GM18520 (cell line): Measurements from ENCODE around the gene LHX4.
"Not testable (repeated sequence)": the region's sequence is repeated elsewhere in the genome, so short reads cannot be mapped to it uniquely, and the experiment has no call there.

Source experiments
- ATAC-seq: cut with Tn5 transposase; IDR thresholded peaks from one replicate; pipeline ENCODE4 v1.9.1; 2021; ENCODE audit not compliant: unreplicated experiment

The LHX4 gene

DNA sequence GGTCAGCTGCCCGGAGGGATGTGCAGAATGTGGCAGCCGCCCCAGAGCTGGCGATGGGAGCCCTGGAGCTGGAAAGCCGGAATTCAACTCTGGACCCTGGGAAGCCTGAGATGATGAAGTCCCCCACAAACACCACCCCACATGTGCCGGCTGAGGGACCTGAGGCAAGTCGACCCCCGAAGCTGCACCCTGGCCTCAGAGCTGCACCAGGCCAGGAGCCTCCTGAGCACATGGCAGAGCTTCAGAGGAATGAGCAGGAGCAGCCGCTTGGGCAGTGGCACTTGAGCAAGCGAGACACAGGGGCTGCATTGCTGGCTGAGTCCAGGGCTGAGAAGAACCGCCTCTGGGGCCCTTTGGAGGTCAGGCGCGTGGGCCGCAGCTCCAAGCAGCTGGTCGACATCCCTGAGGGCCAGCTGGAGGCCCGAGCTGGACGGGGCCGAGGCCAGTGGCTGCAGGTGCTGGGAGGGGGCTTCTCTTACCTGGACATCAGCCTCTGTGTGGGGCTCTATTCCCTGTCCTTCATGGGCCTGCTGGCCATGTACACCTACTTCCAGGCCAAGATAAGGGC, 33.5 kb upstream of the LHX4 start:
- no peak for ATAC-seq

GRCh38 chr1:180197231-180197630, 32.8 kb upstream of the LHX4 start:
- no peak for ATAC-seq

DNA sequence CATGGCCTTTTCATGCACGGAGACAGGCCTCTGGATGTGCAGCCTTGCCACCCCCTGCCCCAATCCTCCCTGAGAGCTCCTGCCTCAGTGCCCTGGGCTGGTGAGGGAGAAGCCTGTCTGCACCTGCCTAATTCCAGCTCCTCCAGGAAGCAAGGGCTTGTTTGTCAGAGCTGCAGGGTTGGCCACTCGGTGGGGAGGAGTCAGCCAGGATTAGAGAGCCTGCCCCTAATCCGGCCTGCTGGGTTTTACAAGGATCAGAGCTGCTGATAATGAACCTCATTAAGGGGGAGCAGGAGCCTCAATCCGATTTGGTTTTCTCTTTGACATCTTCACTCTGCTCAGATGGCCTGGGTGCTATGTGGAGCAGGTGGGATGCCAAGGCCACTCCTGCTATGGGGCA, 31.9 kb upstream of the LHX4 start:
- ATAC-seq = no peak

GRCh38 chr1:180198611-180199010, 31.5 kb upstream of the LHX4 start:
- no peak for ATAC-seq

DNA sequence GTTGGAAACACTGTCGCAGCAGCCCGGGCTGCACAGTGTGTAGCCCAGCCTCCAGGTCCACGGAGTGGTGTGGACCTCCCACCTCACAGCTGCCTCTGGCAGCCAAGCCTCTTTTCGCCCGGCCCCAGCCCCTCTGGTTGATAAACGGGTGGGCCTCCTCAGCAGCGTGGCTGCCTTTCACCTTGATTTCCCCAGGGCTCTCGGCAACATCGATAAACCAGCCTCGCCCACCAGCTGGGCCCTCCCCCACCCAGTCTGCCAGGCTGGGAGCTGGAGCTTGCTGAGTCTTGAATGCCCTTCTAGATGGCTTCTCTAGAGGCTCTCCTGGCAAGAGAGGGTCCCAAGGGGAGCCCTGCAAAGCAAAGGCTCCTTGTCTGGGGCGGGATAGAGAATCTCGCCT, 31.0 kb upstream of the LHX4 start:
- no peak for ATAC-seq

GRCh38 chr1:180201451-180202200, 28.4 kb upstream of the LHX4 start:
- no peak for ATAC-seq

- not testable (repeated sequence) for ATAC-seq
Measured at GRCh38 chr1:180202588-180202987, 27.5 kb upstream of the LHX4 start.

- ATAC-seq = no peak
Measured at GRCh38 chr1:180204231-180204630, 25.8 kb upstream of the LHX4 start.

DNA sequence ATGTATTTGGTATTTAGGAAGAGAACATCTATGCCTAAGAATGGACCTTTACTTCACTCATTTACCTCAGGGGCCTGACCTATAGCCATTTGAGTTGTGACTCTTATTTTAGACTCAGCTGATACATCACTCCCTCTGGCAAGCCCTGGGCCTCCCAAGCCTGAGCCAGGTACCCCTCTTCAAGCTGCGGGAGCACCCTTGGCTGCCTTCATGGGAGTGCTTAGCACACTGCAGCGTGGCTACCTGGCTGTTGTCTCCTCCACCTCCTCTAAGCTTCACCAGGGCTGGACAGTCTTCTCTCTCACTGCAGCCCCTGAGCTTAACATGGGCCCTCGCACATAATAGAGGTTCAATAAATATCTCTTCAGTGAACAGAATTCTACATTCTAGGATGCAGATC, 23.5 kb upstream of the LHX4 start:
- no peak for ATAC-seq

GRCh38 chr1:180208264-180208663, 21.8 kb upstream of the LHX4 start:
- ATAC-seq = no peak

DNA sequence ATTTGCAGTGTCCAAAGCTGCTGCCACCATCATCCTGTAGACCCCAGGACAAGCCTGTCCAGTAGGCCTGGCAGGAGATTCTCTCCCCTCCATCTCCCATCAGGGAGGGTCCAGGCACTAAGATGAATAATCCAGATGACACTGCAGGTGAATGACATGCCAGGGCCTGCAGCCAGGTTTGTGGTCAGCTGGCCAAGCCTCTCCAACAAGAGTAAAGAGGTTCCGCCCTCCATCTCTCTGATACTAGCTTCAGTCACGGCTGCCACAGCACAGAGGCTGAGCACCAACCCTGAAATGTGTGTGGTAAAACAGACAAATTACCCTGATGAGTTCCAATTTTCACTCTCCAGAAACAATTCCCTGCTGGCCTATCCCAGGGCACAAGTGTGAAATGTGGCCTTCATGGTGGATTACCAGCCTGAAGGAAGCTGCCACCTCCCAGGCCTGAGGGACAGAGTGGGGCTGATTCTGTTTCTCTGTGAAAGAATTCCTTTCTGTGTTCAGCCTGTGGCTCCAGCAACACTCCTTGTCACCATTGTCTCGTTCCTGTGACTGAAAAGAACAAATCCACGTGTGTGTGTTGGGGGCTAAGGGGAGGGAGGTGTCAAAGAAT, 19.9 kb upstream of the LHX4 start:
- ATAC-seq = no peak

DNA sequence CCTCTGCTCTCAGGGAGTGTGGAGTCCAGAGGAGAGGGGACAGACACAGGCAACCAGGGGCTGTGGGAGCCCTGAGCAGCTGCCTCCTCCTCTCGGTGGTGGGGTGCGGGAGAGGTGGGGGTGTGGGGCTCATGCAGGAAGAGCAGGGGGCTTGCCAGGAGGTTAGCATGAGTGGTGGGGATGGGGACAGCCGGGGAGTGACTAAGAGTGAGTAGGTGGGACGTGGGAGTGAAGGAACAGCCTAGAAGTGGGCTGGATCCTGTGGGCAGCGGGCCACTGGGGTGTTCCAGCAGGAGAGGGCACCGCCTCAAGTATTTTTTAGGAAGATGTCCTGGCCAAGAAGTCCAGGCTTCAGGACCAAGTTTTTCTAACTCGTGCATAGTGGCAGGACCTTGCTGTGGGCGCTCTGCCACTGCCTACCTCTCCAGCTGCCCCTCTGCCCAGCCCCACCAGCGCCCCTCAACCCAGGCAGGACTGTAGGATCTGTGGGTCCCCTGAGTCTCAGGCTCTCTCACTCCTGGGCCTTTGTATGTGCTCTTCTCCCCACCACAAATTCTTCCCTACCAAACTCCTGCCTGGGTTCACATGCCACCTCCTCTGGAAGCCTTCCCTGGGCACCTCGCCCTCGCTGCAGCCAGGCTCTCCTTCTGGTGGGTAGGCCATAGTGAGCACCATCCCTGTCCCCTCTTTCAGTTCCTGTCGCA, 18.8 kb upstream of the LHX4 start:
- ATAC-seq = no peak

GRCh38 chr1:180211860-180212229, 18.2 kb upstream of the LHX4 start:
- ATAC-seq = no peak

DNA sequence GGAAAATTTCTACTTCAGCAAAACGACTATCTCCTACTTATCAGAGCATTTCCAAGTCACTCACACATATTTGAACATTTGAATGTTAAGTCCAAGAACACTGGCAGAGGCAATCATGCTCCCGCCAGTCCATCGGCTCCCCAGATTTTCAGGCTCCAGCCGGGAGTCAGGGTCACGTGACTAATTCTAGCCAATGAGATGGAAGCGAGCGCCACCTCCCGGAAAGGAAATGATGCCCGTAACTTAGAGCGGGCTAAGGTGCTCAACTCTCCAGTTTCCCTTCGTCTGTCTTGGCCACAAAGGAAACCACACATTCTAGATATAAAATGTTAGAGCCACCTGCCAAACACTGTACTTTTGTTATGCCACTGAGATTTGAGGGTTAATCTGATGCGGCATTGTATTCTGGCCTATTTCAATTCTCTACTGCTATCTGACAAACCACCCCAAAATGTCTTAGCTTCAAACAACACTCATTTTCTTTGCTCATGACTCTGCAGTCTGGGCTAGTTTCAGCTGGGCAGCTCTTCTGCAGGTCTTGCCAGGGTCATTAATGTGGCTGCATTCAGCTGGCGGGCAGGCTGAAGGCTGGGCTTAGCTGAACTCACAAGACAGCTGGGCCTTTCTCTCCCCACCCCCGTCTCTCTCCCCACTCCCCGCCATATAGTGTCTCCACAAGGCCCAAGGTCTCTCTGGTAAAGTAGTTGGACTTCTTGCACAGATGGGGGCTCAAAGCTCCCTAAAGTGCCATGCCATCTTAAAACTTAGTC, 16.5 kb upstream of the LHX4 start:
- ATAC-seq = no peak

DNA sequence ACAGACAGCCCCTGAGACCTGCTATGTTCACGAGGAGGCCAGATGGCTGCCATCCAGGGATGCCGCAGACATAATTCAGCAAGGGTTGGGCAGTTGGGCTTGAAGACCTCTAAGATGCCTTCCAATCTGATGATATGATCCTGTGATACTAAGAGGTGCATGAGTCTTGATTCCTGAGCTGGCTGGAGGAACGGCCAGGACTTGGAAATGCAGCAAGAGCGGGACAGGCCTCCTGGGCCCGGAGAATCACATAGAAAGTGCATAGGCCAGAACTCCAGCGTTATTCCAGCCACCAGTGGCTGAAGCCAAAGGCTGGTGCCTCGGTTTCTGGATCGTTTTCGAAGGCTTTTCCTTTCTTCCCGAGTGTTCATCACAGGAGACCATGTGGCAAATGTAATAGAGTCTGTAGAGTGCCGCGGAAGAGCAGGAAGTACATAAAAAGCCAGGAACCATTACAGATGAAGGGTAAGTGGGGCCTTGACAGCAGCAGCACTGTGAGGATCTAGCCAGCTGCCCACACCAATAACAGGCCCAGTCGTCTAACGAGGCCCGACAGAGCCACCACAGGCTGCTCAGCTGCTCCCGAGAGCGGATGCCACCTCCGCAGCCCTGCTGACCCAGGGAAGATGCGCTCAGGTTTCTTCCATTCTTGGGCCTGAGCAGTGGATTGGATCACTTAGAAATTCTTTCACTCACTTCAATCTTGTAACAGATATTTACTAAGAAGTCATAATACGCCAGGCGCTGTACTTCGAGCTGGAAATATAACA, 14.0 kb upstream of the LHX4 start:
- ATAC-seq = no peak

DNA sequence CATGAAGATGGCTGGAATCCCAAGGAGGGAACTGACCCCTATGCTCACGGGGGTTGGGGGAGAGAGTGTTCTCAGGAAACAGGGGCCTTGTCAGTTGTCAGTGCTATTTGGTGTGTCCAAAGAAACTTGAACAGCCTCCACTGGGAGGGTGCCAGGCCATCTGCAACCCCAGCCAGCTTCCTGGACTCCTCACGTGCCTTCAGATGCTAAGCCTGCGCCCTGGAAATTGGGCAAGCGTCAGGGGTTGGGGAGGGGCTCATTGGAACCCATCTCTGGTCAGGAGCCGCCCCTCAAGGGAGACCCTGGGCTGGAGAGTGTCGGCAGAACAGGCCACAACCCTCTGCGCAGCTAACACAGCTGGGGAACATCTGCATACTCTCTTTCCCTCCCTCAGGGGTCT, 13.1 kb upstream of the LHX4 start:
- ATAC-seq = no peak

- no peak for ATAC-seq
Measured at GRCh38 chr1:180218806-180219765, 11.0 kb upstream of the LHX4 start.

- ATAC-seq = no peak
Measured at GRCh38 chr1:180219776-180220175, 10.3 kb upstream of the LHX4 start.

- no peak for ATAC-seq
Measured at GRCh38 chr1:180221462-180221861, 8.6 kb upstream of the LHX4 start.
